Loucy (cell line): Measurements from ENCODE around the gene TRAF3IP1.

Experiments used
- EZH2phosphoT487 ChIP-seq: fragments of 200-600 bp; IDR thresholded peaks from 2 replicates; pipeline ENCODE4 v1.6.1; 2018; ENCODE audit warnings: antibody characterized with exemption, mild to moderate bottlenecking, moderate library complexity, borderline replicate concordance
- TF ChIP-seq, protein P1 (sequence below): fragments of 200-600 bp; sonication (generic); conservative IDR thresholded peaks from 2 replicates; pipeline ENCODE4 v1.5.1; 2014; ENCODE audit warnings: mild to moderate bottlenecking, antibody characterized with exemption, low read length

DNA sequence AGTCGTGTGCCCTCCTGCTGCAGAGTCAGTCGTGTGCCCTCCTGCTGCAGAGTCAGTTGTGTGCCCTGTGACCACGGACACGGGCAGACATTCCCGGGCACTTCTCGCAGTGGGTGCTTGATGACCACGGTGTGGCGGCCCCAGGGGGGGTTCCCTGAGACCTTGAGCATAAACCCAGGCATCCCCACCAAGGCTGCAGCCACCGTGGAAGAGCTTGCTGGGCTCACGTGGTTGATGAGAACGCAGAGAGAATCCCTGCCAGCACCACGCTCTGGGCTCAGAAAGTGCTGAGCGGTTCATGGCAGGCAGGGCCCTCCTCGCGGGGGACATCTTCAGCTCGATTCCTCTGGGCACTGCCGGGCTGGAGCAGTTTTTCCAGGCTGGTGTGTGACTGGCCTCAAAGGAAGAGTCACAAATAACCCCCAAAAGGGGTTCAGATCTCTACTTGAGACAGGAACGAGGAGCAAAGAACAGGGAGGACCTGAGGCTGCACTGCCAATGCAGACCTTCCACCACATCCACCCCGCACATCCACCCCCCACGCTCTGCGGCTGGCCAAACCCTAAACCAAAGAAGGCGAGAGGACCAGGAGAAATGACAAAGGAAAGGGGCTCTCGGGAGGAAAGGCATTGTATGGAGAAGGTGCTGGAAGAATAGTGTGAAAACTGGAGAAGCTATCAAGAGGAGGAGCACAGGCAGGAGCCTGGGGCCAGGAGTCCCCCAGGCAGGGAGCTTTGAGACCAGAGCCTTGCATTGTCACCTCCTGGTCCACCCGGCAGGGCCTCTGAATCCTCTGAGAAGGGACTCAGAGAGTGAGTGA, 23.5 kb upstream of the TRAF3IP1 start:
- TF ChIP-seq, protein P1, sequence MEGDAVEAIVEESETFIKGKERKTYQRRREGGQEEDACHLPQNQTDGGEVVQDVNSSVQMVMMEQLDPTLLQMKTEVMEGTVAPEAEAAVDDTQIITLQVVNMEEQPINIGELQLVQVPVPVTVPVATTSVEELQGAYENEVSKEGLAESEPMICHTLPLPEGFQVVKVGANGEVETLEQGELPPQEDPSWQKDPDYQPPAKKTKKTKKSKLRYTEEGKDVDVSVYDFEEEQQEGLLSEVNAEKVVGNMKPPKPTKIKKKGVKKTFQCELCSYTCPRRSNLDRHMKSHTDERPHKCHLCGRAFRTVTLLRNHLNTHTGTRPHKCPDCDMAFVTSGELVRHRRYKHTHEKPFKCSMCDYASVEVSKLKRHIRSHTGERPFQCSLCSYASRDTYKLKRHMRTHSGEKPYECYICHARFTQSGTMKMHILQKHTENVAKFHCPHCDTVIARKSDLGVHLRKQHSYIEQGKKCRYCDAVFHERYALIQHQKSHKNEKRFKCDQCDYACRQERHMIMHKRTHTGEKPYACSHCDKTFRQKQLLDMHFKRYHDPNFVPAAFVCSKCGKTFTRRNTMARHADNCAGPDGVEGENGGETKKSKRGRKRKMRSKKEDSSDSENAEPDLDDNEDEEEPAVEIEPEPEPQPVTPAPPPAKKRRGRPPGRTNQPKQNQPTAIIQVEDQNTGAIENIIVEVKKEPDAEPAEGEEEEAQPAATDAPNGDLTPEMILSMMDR: no peak
- TF ChIP-seq EZH2phosphoT487: no peak
